ENCODE results near the gene UNC13C.

- TF ChIP-seq POLR2A (IDR thresholded peaks at IDR 0.05; ENCODE audit: low read depth, low read length) (no peak), CTCF (IDR thresholded peaks at IDR 0.05; ENCODE audit: extremely low read depth in 1 of 2, insufficient read depth in 1 of 2, low read depth in 1 of 2, low read length in 2 of 2) (no peak), EZH2 (IDR thresholded peaks at IDR 0.05; ENCODE audit: borderline replicate concordance, low read depth, low read length, severe bottlenecking) (no peak), JUN (IDR thresholded peaks at IDR 0.05; ENCODE audit: borderline replicate concordance, insufficient read depth, insufficient read length, low read depth) (no peak)
Observed at GRCh38 chr15:54374184-54374952, 396.1 kb downstream of the UNC13C start.

All from endothelial cell of umbilical vein (primary cell).